Skeletal muscle tissue (tissue), 4 donors: Measurements from ENCODE around the gene PLEKHO2. TPM values are rescaled to one million over a fixed set of nuclear protein-coding genes. Genes with fewer than 3 reads are reported as not detected.

Experiments
- H3K27ac ChIP-seq: one replicate; pipeline ENCODE4 v1.7.0; 2013; ENCODE audit warnings: mild to moderate bottlenecking, low read depth, low read length, inconsistent platforms
- H3K27me3 ChIP-seq, 3 donors: one replicate each; pipeline ENCODE4 v1.7.0; 2013; ENCODE audit warnings: low read length in 3 of 3; ENCODE audit not compliant: control insufficient read depth in 3 of 3, insufficient read depth in 3 of 3
- H3K36me3 ChIP-seq, 3 donors: one replicate each; pipeline ENCODE4 v1.7.0; 2013; ENCODE audit warnings: low read length in 3 of 3; ENCODE audit not compliant: control insufficient read depth in 3 of 3, insufficient read depth in 3 of 3
- H3K4me1 ChIP-seq, 3 donors: one replicate each; pipeline ENCODE4 v1.7.0; 2013; ENCODE audit warnings: low read length in 3 of 3, mild to moderate bottlenecking in 3 of 3; ENCODE audit not compliant: control insufficient read depth in 3 of 3, insufficient read depth in 3 of 3
- H3K4me3 ChIP-seq, 3 donors: one replicate each; pipeline ENCODE4 v1.7.0; 2013; ENCODE audit warnings: low read length in 3 of 3
- H3K9ac ChIP-seq, 3 donors: one replicate each; pipeline ENCODE4 v1.7.0; 2013; ENCODE audit warnings: low read length in 3 of 3, mild to moderate bottlenecking in 3 of 3, moderate library complexity in 2 of 3, low read depth in 1 of 3
- H3K9me3 ChIP-seq, 3 donors: one replicate each; pipeline ENCODE4 v1.7.0; 2013; ENCODE audit warnings: low read length in 3 of 3; ENCODE audit not compliant: control insufficient read depth in 3 of 3
- total RNA-seq: library from RNA; depleted of rRNA; stranded (reverse); fragments of >200 nt; gene quantifications from one replicate; pipeline ENCODE4 v1.2.3, GENCODE V29; 2014
- donor health status: Osteomylitis.

The PLEKHO2 gene
- total RNA-seq, 1 donor from 2014 or later: 16.7 TPM

- Histone ChIP-seq H3K27me3 (no peaks in the 10 kb centered on the region), H3K36me3 (no peaks in the 10 kb centered on the region), H3K27ac (peak overlapping the region; percentile 77), H3K9me3 (no peaks in the 10 kb centered on the region), H3K4me3 (no peak overlapping the region), H3K4me1 (peaks cover 10 to 19% (median 13%) of the 10 kb centered on the region in 3 donors), H3K9ac (no peak overlapping the region)
These were observed 41.4 kb downstream of the PLEKHO2 start for GRCh38 chr15:64883100-64883581.

GRCh38 chr15:64883997-64884511, 42.3 kb downstream of the PLEKHO2 start:
- no peak overlapping the region for H3K4me3 ChIP-seq
- peaks cover 9 to 19% (median 10%) of the 10 kb centered on the region in 3 donors for H3K4me1 ChIP-seq
- no peaks in the 10 kb centered on the region for H3K36me3 ChIP-seq
- no peaks in the 10 kb centered on the region for H3K9me3 ChIP-seq
- H3K9ac ChIP-seq: peak overlapping the region in 2 of 3 donors; percentile 3 to 28
- peak overlapping the region; percentile 77 for H3K27ac ChIP-seq
- no peaks in the 10 kb centered on the region for H3K27me3 ChIP-seq

DNA sequence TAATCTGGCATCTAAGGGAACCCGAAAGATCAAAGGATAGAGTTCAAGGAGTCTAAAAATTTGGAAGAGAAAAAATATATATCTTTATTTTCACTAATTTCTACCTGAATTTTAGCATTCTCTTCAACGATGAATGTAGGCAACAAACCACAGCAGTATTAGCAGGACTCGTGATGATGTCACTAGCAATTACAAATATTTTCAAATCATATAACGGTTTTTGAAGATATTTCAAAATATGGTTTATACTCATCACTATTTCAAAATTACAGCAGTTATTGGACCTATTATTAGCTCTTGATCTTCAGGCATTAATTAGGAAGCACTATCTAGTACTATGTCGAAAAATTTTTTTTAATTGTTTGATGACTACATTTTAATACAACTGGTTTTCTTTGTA, 43.0 kb downstream of the PLEKHO2 start:
- Histone ChIP-seq H3K4me1 (peaks cover 9 to 19% (median 10%) of the 10 kb centered on the region in 3 donors), H3K36me3 (no peaks in the 10 kb centered on the region), H3K9ac (no peak overlapping the region), H3K27ac (no peak overlapping the region), H3K9me3 (no peaks in the 10 kb centered on the region), H3K27me3 (no peaks in the 10 kb centered on the region), H3K4me3 (no peak overlapping the region)

- H3K27me3 ChIP-seq: no peaks in the 10 kb centered on the region
- H3K9ac ChIP-seq: no peak overlapping the region
- peaks cover 4 to 24% (median 12%) of the 10 kb centered on the region in 3 donors for H3K4me1 ChIP-seq
- H3K27ac ChIP-seq: no peak overlapping the region
- no peaks in the 10 kb centered on the region for H3K9me3 ChIP-seq
- H3K36me3 ChIP-seq: no peaks in the 10 kb centered on the region
- no peak overlapping the region for H3K4me3 ChIP-seq
These were observed 46.6 kb downstream of the PLEKHO2 start for GRCh38 chr15:64888336-64888735.

- H3K9me3 ChIP-seq: no peaks in the 10 kb centered on the region
- no peaks in the 10 kb centered on the region for H3K27me3 ChIP-seq
- H3K4me3 ChIP-seq: no peak overlapping the region
- H3K27ac ChIP-seq: no peak overlapping the region
- peaks cover 19 to 42% (median 30%) of the 10 kb centered on the region in 3 donors for H3K4me1 ChIP-seq
- no peaks in the 10 kb centered on the region for H3K36me3 ChIP-seq
- peak overlapping the region in 1 of 3 donors; percentile 2 for H3K9ac ChIP-seq
These were observed 49.8 kb downstream of the PLEKHO2 start for GRCh38 chr15:64891561-64891960.

- Histone ChIP-seq H3K27me3 (no peaks in the 10 kb centered on the region), H3K4me3 (no peak overlapping the region), H3K4me1 (peaks cover 32 to 56% (median 44%) of the 10 kb centered on the region in 3 donors)
These were observed 51.2 kb downstream of the PLEKHO2 start for GRCh38 chr15:64892847-64893403.

GRCh38 chr15:64893481-64894394, 52.0 kb downstream of the PLEKHO2 start:
- peak overlapping the region; percentile 54 to 80 (median 69) for H3K9ac ChIP-seq

More at GRCh38 chr15:64892847-64893403, 51.2 kb downstream of the PLEKHO2 start:
- Histone ChIP-seq H3K9ac (no peak overlapping the region), H3K36me3 (no peaks in the 10 kb centered on the region), H3K9me3 (no peaks in the 10 kb centered on the region), H3K27ac (peak overlapping the region; percentile 59)

GRCh38 chr15:64894395-64895056, 52.8 kb downstream of the PLEKHO2 start:
- Histone ChIP-seq H3K36me3 (no peaks in the 10 kb centered on the region), H3K9me3 (no peaks in the 10 kb centered on the region), H3K27ac (peak overlapping the region; percentile 71), H3K9ac (peak overlapping the region; percentile 54 to 80 (median 69)), H3K27me3 (no peaks in the 10 kb centered on the region), H3K4me1 (peaks cover 37 to 62% (median 50%) of the 10 kb centered on the region in 3 donors), H3K4me3 (peak overlapping the region; percentile 40 to 69 (median 60))

More at GRCh38 chr15:64893481-64894394, 52.0 kb downstream of the PLEKHO2 start:
- Histone ChIP-seq H3K27ac (peak overlapping the region; percentile 59), H3K36me3 (no peaks in the 10 kb centered on the region), H3K27me3 (no peaks in the 10 kb centered on the region), H3K4me3 (peak overlapping the region; percentile 48 to 69 (median 60)), H3K4me1 (peaks cover 37 to 62% (median 50%) of the 10 kb centered on the region in 3 donors), H3K9me3 (no peaks in the 10 kb centered on the region)

DNA sequence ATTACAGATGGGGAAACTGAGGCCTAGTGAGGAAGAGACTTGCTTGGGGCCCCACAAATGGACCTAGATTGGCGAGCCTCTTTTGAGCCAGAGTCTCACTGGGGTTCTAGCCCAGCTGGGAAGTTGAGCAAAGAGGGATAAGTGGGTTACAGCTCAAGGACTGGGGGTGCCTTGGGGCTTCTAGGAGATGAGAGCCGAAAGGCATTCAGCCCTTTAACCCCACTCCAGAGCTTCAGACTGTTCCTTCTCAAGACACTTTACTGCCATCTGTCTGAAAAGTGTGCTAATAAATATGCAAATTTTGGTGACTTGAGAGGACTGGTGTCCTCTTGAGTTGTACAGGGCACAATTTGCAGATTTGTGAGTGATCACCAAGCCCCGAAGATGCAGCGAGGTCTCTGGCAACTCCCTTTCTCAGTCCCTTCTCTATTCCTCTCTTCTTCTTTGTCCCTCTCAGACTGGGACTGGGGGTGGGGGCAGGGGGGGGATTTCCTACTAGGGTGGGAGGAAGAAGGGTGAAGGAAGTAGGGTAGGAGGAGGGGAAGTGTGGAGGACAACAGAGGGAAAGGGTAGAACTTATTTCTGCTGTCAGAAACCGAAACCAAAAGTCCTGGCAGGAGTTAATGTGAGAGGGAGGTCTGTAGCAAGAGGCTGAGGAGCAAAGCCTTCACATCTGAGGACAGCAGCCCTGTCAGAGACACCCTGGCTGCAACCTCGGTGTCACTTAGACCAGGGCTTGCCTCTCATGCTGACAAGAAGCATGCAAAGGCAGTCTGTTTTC, 53.8 kb downstream of the PLEKHO2 start:
- Histone ChIP-seq H3K9ac (peak overlapping the region; percentile 12 to 71 (median 56)), H3K27me3 (no peaks in the 10 kb centered on the region), H3K36me3 (no peaks in the 10 kb centered on the region), H3K4me1 (peaks cover 37 to 62% (median 50%) of the 10 kb centered on the region in 3 donors), H3K27ac (peak overlapping the region; percentile 71), H3K9me3 (no peaks in the 10 kb centered on the region), H3K4me3 (peak overlapping the region; percentile 35 to 61 (median 51))
